BE2C (cell line): ENCODE measurements around the gene AKAP13.

Source experiments
- DNase-seq: peaks from one replicate; pipeline ENCODE4 v3.0.0-alpha.2; 2020
- H3K27me3 ChIP-seq: fragments of 250-450 bp; sonication (Bioruptor Pico); 2 replicates; pipeline ENCODE4 v1.5.1; 2020; ENCODE audit warnings: mild to moderate bottlenecking
- H3K36me3 ChIP-seq: fragments of 250-450 bp; sonication (Bioruptor Pico); 2 replicates; pipeline ENCODE4 v1.5.1; 2020; ENCODE audit warnings: mild to moderate bottlenecking
- H3K4me1 ChIP-seq: fragments of 250-450 bp; sonication (Bioruptor Pico); 2 replicates; pipeline ENCODE4 v1.5.1; 2020
- H3K4me3 ChIP-seq: 2 replicates; pipeline ENCODE4 v1.5.1; 2011; ENCODE audit warnings: low read depth, low read length
- H3K9me3 ChIP-seq: fragments of 250-450 bp; sonication (Bioruptor Pico); 2 replicates; pipeline ENCODE4 v1.5.1; 2020
- CTCF ChIP-seq: IDR thresholded peaks from 2 replicates; pipeline ENCODE4 v1.5.1; 2012; ENCODE audit warnings: mild to moderate bottlenecking, low read depth, low read length

Gene AKAP13

GRCh38 chr15:85625166-85625830 is 244.9 kb downstream of the AKAP13 start:
- Histone ChIP-seq H3K36me3 (no peaks in the 10 kb centered on the region), H3K9me3 (no peaks in the 10 kb centered on the region), H3K4me3 (no peak overlapping the region), H3K4me1 (no peaks in the 10 kb centered on the region), H3K27me3 (no peaks in the 10 kb centered on the region)
- no peak for DNase-seq
- TF ChIP-seq CTCF: no peak

GRCh38 chr15:85625856-85626255 is 245.5 kb downstream of the AKAP13 start:
- Histone ChIP-seq H3K4me3 (no peak overlapping the region), H3K27me3 (no peaks in the 10 kb centered on the region), H3K9me3 (no peaks in the 10 kb centered on the region), H3K36me3 (no peaks in the 10 kb centered on the region), H3K4me1 (no peaks in the 10 kb centered on the region)
- no peak for TF ChIP-seq CTCF
- DNase-seq: no peak

GRCh38 chr15:85627213-85627935 is 247.0 kb downstream of the AKAP13 start:
- H3K4me1 ChIP-seq: no peaks in the 10 kb centered on the region
- no peak overlapping the region for H3K4me3 ChIP-seq
- DNase-seq: no peak
- H3K36me3 ChIP-seq: no peaks in the 10 kb centered on the region
- no peaks in the 10 kb centered on the region for H3K9me3 ChIP-seq
- TF ChIP-seq CTCF: no peak
- H3K27me3 ChIP-seq: no peaks in the 10 kb centered on the region

GRCh38 chr15:85630311-85630710 is 249.9 kb downstream of the AKAP13 start:
- no peak for TF ChIP-seq CTCF
- Histone ChIP-seq H3K9me3 (no peaks in the 10 kb centered on the region), H3K4me3 (no peak overlapping the region), H3K27me3 (no peaks in the 10 kb centered on the region), H3K36me3 (no peaks in the 10 kb centered on the region), H3K4me1 (no peaks in the 10 kb centered on the region)
- DNase-seq: no peak

GRCh38 chr15:85631018-85631417 is 250.6 kb downstream of the AKAP13 start:
- no peak for TF ChIP-seq CTCF
- Histone ChIP-seq H3K9me3 (no peaks in the 10 kb centered on the region), H3K4me3 (no peak overlapping the region), H3K36me3 (no peaks in the 10 kb centered on the region), H3K27me3 (no peaks in the 10 kb centered on the region), H3K4me1 (no peaks in the 10 kb centered on the region)
- no peak for DNase-seq

GRCh38 chr15:85632014-85632413 is 251.6 kb downstream of the AKAP13 start:
- no peaks in the 10 kb centered on the region for H3K27me3 ChIP-seq
- no peaks in the 10 kb centered on the region for H3K9me3 ChIP-seq
- no peaks in the 10 kb centered on the region for H3K36me3 ChIP-seq
- no peak overlapping the region for H3K4me3 ChIP-seq
- no peak for TF ChIP-seq CTCF
- DNase-seq: no peak
- H3K4me1 ChIP-seq: no peaks in the 10 kb centered on the region
